Measurements from ENCODE around the gene DOK7.
"Not testable (repeated sequence)": the region's sequence is repeated elsewhere in the genome, so short reads cannot be mapped to it uniquely, and the experiment has no call there.

DOK7 gene

GRCh38 chr4:3511601-3512000 lies 48.5 kb downstream of the DOK7 start:
- not testable (repeated sequence) for DNase-seq

- DNase-seq, result no peak
Measured at GRCh38 chr4:3512279-3512678, 49.2 kb downstream of the DOK7 start.

- no peak for DNase-seq
Measured at GRCh38 chr4:3512719-3513118, 49.6 kb downstream of the DOK7 start.

- DNase-seq, result no peak
Measured at GRCh38 chr4:3513807-3514206, 50.7 kb downstream of the DOK7 start.

- DNase-seq, result no peak
Measured at GRCh38 chr4:3514221-3514780, 51.2 kb downstream of the DOK7 start.

GRCh38 chr4:3514806-3515501 lies 51.8 kb downstream of the DOK7 start:
- DNase-seq, result no peak

GRCh38 chr4:3515646-3516045 lies 52.5 kb downstream of the DOK7 start:
- no peak for DNase-seq

- no peak for DNase-seq
Measured at GRCh38 chr4:3516061-3516835, 53.1 kb downstream of the DOK7 start.

- DNase-seq, result no peak
Measured at GRCh38 chr4:3516836-3517730, 54.0 kb downstream of the DOK7 start.

- no peak for DNase-seq
Measured at GRCh38 chr4:3517731-3518510, 54.8 kb downstream of the DOK7 start.

- no peak for DNase-seq
Measured at GRCh38 chr4:3518511-3518880, 55.4 kb downstream of the DOK7 start.

- DNase-seq, result no peak
Measured at GRCh38 chr4:3518941-3519340, 55.8 kb downstream of the DOK7 start.

- DNase-seq, result no peak
Measured at GRCh38 chr4:3519468-3520264, 56.6 kb downstream of the DOK7 start.

- DNase-seq, result no peak
Measured at GRCh38 chr4:3520276-3520675, 57.2 kb downstream of the DOK7 start.

- DNase-seq, result no peak
Measured at GRCh38 chr4:3520796-3521600, 57.9 kb downstream of the DOK7 start.

- no peak for DNase-seq
Measured at GRCh38 chr4:3521621-3522325, 58.7 kb downstream of the DOK7 start.

- DNase-seq, result no peak
Measured at GRCh38 chr4:3522326-3522640, 59.2 kb downstream of the DOK7 start.

- DNase-seq, result no peak
Measured at GRCh38 chr4:3522651-3523050, 59.5 kb downstream of the DOK7 start.

GRCh38 chr4:3523146-3523627 lies 60.1 kb downstream of the DOK7 start:
- DNase-seq, result no peak

GRCh38 chr4:3523628-3524221 lies 60.6 kb downstream of the DOK7 start:
- DNase-seq, result no peak

All from NCI-H526 treated with DMSO at 0.1 percent for 48 hours (cell line).